GM10847 (cell line): ENCODE measurements around the gene APP.

Experiments used
- POLR2A ChIP-seq: IDR thresholded peaks from 2 replicates; pipeline ENCODE4 v1.6.1; 2011; ENCODE audit not compliant: insufficient read length; ENCODE audit errors: extremely low read depth

The APP gene

GRCh38 chr21:26099610-26100219, 70.9 kb downstream of the APP start:
- TF ChIP-seq POLR2A, result no peak

- TF ChIP-seq POLR2A, result no peak
These were observed 71.7 kb downstream of the APP start for GRCh38 chr21:26098772-26099397.

- TF ChIP-seq POLR2A, result no peak
These were observed 73.1 kb downstream of the APP start for GRCh38 chr21:26097475-26097874.

- TF ChIP-seq POLR2A, result no peak
These were observed 73.8 kb downstream of the APP start for GRCh38 chr21:26096494-26097371.

GRCh38 chr21:26095131-26095530, 75.4 kb downstream of the APP start:
- no peak for TF ChIP-seq POLR2A

- TF ChIP-seq POLR2A, result no peak
These were observed 77.4 kb downstream of the APP start for GRCh38 chr21:26093122-26093521.

GRCh38 chr21:26091480-26092018, 79.0 kb downstream of the APP start:
- TF ChIP-seq POLR2A, result no peak

- no peak for TF ChIP-seq POLR2A
These were observed 80.8 kb downstream of the APP start for GRCh38 chr21:26089730-26090129.

GRCh38 chr21:26087223-26087918, 83.2 kb downstream of the APP start:
- no peak for TF ChIP-seq POLR2A

GRCh38 chr21:26085882-26086281, 84.7 kb downstream of the APP start:
- no peak for TF ChIP-seq POLR2A

GRCh38 chr21:26085127-26085526, 85.4 kb downstream of the APP start:
- no peak for TF ChIP-seq POLR2A

- TF ChIP-seq POLR2A, result no peak
These were observed 88.0 kb downstream of the APP start for GRCh38 chr21:26082549-26082948.

- TF ChIP-seq POLR2A, result no peak
These were observed 90.4 kb downstream of the APP start for GRCh38 chr21:26080211-26080610.

GRCh38 chr21:26079366-26079765, 91.2 kb downstream of the APP start:
- TF ChIP-seq POLR2A, result no peak

GRCh38 chr21:26077521-26077920, 93.0 kb downstream of the APP start:
- no peak for TF ChIP-seq POLR2A

- TF ChIP-seq POLR2A, result no peak
These were observed 97.6 kb downstream of the APP start for GRCh38 chr21:26072666-26073615.
